Lower leg skin (tissue), 3 donors: ENCODE results near the gene STAM2.
"Not testable (repeated sequence)": the region's sequence is repeated elsewhere in the genome, so short reads cannot be mapped to it uniquely, and the experiment has no call there.

Source experiments
- CTCF ChIP-seq, 3 donors: fragments of 450-650 bp; IDR thresholded peaks; one replicate each; pipeline ENCODE4 v1.5.1; 2016; ENCODE audit warnings: antibody characterized with exemption in 3 of 3, mild to moderate bottlenecking in 3 of 3, moderate library complexity in 2 of 3
- POLR2A ChIP-seq, 2 donors: fragments of 450-650 bp; IDR thresholded peaks; one replicate each; pipeline ENCODE4 v1.6.1; 2016 to 2017; ENCODE audit warnings: antibody characterized with exemption in 2 of 2, mild to moderate bottlenecking in 1 of 2, moderate library complexity in 1 of 2

DNA sequence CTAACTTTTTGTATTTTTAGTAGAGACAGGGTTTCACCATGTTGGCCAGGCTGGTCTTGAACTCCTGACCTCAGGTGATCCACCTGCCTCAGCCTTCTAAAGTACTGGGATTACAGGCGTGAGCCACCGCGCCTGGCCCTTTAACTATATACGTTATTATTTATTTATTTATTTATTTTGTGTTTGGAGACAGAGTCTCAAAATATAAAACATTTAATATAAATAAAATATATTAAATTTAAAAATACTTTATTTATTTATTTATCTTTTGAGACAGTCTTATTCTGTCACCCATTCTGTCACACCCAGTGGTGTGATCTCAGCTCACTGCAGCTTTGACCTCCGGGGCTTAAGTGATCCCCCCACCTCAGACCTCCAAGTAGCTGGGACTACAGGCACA is 11.2 kb upstream of the STAM2 start:
- TF ChIP-seq CTCF, POLR2A (IDR thresholded peaks at IDR 0.05): not testable (repeated sequence)
